ENCODE data around the gene UGT1A8. TPM values are rescaled to one million over a fixed set of nuclear protein-coding genes. Genes with fewer than 3 reads are reported as not detected.

The UGT1A8 gene
- total and polyA plus RNA-seq, 2 of the 4 experiments (the other 2 are of a cell fraction), result not detected

- no peak overlapping the region for H3K4me3 ChIP-seq (ENCODE audit: insufficient read depth, low read depth, low read length)
- ChIA-PET CTCF (no interaction called here), POLR2A (ENCODE audit: unreplicated experiment) (no interaction called here)
- no peak overlapping the region for H3K23ac ChIP-seq (ENCODE audit: low read depth, low read length)
- TF ChIP-seq MAZ (IDR thresholded peaks at IDR 0.05; ENCODE audit: borderline replicate concordance, low read depth, low read length) (no peak), RFX5 (IDR thresholded peaks at IDR 0.05; ENCODE audit: low read depth, low read length) (no peak), BHLHE40 (IDR thresholded peaks at IDR 0.05; ENCODE audit: low read depth, low read length) (no peak), MXI1 (IDR thresholded peaks at IDR 0.05; ENCODE audit: borderline replicate concordance, low read depth, low read length) (no peak), ELK1 (IDR thresholded peaks at IDR 0.05; ENCODE audit: borderline replicate concordance, low read depth, low read length) (no peak), MAFK (IDR thresholded peaks at IDR 0.05; ENCODE audit: low read depth, low read length) (no peak), RAD21 (IDR thresholded peaks at IDR 0.05; ENCODE audit: low read length) (no peak)
- no peak overlapping the region for H2AFZ ChIP-seq (replicated peaks; ENCODE audit: low read length, poor library complexity)
- no peak for ATAC-seq (ENCODE audit: low read depth)
- H3K4me1 ChIP-seq (ENCODE audit: control insufficient read depth, insufficient read depth, low read length), result peaks cover 11% of the 10 kb centered on the region
- H3K4me2 ChIP-seq (ENCODE audit: low read depth, low read length), result no peak overlapping the region
- H3K14ac ChIP-seq (replicated peaks; ENCODE audit: low read depth, low read length), result no peak overlapping the region
- no peak overlapping the region for H3K4ac ChIP-seq (ENCODE audit: low read depth, low read length)
- no TSS peak for BruUV-seq (replicated peaks)
- no CpG with 5 or more reads among the region's 3 CpGs for WGBS, 2 experiments (ENCODE audit: extremely low coverage in 2 of 2, insufficient read length in 1 of 2)
- no peaks in the 10 kb centered on the region for H3K27me3 ChIP-seq (ENCODE audit: control insufficient read depth, insufficient read depth, low read length)
- no peak overlapping the region for H3K9ac ChIP-seq (ENCODE audit: low read depth, low read length)
- no peaks in the 10 kb centered on the region for H3K9me1 ChIP-seq (ENCODE audit: insufficient read depth, low read length)
- H2BK20ac ChIP-seq (ENCODE audit: low read depth, low read length), result no peak overlapping the region
- dilution Hi-C loops (cut with HindIII; ENCODE audit: low sequenced_read_pairs, unreplicated experiment), result no loop called here
- no peak overlapping the region for H2BK120ac ChIP-seq (ENCODE audit: low read depth, low read length)
- H2AK9ac ChIP-seq (replicated peaks; ENCODE audit: low read depth, low read length, poor library complexity), result no peak overlapping the region
- no peaks in the 10 kb centered on the region for H3K36me3 ChIP-seq (ENCODE audit: control insufficient read depth, insufficient read depth, low read length)
- no peak for DNase-seq
- H4K91ac ChIP-seq (ENCODE audit: insufficient read depth, low read depth, low read length), result no peak overlapping the region
- no peaks in the 10 kb centered on the region for H3K79me1 ChIP-seq (ENCODE audit: low read depth in 1 of 2, low read length in 2 of 2)
- H4K8ac ChIP-seq (ENCODE audit: low read depth in 2 of 2, low read length in 2 of 2), result no peak overlapping the region
- H4K5ac ChIP-seq (ENCODE audit: low read depth, low read length), result no peak overlapping the region
- H3K27ac ChIP-seq (ENCODE audit: insufficient read depth, low read length), result no peak overlapping the region
- no peaks in the 10 kb centered on the region for H3K9me3 ChIP-seq (ENCODE audit: control insufficient read depth, insufficient read depth, low read length)
- H4K20me1 ChIP-seq (ENCODE audit: insufficient read depth, low read length), result no peaks in the 10 kb centered on the region
- no peak overlapping the region for H2AK5ac ChIP-seq (ENCODE audit: low read depth, low read length)
- no peak overlapping the region for H2BK5ac ChIP-seq (ENCODE audit: low read depth, low read length, poor library complexity, severe bottlenecking)
- no peak overlapping the region for H2BK15ac ChIP-seq (ENCODE audit: low read depth, low read length)
- no peak overlapping the region for H3K56ac ChIP-seq (ENCODE audit: extremely low read depth, insufficient read depth, low read length)
- in situ Hi-C loops (cut with MboI; ENCODE audit: low sequenced_read_pairs), result no loop called here
- intact Hi-C loops (cut with micrococcal nuclease), result no loop called here
- no peak overlapping the region for H3K18ac ChIP-seq (ENCODE audit: low read depth, low read length)
Observed at GRCh38 chr2:233702238-233702637, 84.8 kb downstream of the UGT1A8 start.

All from IMR-90 (cell line).